NK-92 (cell line): ENCODE measurements around the gene C2orf15.
"Not testable (repeated sequence)": the region's sequence is repeated elsewhere in the genome, so short reads cannot be mapped to it uniquely, and the experiment has no call there.

Experiments
- DNase-seq: peaks from one replicate; lab custom pipeline; 2025; ENCODE audit not compliant: unreplicated experiment; lab: John Stamatoyannopoulos, UW

C2orf15 gene, protein sequence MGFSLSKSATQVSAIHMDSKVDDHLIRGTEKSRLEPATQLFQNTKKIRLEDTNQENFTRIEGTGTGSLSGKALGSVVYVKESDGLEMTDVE

DNA sequence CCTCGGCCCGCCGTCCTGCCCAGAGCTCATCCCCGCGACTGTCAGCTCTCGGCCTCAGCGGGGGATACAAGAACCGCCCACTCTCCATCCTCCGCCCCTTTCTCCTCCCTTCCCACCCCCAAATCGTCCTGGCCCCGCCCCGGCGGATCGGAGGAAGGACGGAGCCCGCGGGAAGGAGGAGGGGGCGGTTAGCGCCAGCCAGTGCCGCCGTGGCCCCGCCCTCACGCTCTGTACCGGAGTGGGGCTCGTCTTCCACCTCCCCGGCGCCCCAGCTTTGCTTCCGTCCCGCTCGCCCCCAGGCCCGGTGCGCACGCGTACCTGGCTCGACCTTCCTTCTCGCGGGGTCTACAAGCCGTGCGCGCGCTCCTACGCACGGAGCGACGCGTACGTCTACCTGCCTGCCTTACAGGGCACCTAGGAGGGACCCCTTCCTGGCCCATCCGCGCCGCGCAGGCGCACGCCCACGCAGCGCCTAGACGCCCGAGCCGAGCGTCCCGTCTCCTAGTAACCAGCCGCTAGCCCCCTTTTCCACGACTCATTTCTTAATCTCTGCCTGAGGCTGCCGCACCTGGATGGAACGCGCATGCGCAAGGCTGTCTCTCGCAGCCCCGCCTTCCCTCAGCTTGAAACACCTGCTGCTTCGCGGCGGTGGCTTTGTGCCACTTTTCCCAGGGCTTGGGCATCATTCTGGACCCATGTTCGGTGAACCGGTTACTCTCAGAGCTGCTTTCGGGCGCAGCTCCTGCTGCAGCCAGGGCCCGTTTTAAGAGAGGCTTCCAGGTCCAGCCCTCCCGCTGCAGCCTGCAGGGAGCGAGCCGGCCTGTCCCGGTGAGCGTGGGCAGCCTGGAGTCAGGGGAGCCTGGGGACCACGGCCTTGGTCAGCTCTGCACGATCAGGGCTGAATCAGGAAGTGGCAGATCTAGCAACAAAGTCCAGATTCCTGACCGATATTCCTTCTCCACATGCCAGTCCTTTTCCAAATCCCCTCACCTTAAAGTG is at the start of gene C2orf15:
Gene C2orf15 (plus strand): TSS at position 598 of the 999 bp plus-strand sequence. CDS start 8,852 bp downstream, outside the sequence.
- DNase-seq: peak; percentile 91

DNA sequence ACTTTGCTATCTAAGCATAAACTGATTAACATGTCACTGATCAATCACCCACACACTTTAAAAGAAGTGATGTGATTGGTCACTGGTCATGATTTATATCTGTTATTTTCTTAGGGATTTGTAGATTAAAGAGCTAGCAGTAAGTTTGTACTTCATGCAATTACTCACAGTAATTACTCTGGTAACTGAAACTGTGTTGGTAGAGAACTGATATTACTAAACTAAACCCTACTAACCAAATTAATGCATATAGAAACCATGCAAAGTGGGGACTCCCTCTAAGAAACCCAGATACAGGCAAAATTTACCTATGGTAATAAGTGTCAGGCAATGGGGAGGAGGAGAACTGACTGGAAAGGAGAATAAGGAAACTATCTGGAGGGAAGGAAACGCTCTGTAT is 44.8 kb upstream of the C2orf15 start:
- no peak for DNase-seq

DNA sequence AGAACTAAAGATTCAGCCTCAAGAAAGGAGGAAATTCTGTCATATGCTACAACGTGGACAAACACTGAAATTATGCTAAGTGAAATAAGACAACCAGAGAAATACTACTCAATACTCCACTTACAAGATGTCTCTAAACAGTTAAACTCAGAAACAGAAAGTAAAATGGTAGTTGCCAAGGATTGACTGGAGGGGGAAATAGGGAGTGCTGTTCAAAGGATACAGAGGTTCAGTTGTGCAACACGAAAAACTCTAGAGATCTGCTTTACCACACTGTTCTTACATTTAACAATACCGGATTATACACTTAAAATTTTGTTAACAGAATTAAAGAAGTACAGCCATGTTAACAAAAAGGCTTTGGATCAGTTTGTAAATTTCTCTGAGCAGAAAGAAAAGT is 39.8 kb upstream of the C2orf15 start:
- no peak for DNase-seq

DNA sequence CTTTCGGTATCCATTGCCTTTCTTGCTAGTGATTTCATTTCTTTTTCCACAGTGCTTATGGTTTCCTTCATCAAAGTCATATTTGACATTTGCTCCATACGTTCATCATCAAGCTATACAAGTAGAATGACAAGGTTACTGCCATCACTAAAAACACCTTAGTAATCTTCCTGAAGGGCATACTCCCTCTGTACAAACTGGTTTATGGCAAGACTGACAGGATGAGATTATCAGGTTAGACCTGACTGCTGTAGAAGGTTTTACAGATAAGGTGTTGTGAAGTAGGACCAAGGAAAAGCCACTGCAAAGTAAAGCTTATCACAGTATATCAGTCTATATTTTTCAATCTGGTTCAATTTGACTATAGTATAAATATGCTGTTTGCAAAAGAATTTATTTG is 37.5 kb upstream of the C2orf15 start:
- no peak for DNase-seq

DNA sequence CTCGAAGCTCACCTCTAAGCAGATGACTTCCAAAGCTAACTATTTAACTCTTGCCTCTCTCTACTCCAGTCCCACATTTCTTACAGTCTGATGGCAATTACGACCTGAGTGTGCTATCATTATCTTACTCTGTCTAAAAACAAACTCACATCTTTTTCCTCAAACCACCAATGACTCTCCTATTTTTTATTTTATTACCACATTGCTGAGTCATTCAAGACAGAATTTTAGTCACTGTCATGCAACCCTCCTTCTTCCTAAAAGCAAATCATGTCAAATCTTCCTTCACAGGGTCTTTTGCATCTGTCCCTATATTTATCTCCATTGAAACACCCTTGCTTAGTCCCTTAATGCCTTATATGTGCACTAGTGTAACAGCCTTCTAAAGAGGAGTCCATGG is 34.6 kb upstream of the C2orf15 start:
- DNase-seq: no peak

DNA sequence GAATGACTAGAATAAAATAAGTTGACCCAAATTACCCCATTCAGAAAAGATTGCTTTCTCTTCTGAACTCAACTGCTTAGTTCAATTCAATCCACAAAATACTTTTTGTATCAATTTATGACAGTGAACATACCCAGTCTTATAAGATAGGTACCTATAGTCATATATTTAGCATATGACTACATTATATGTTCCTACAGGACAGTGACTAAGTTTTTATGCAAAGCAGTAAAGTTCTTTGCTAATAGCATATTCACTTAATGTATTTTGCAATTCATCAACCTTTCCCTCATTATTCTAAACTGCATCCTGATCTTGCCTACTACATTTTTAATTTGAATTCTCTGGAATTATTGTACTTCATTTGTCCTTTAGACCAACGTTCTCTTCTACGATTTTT is 30.3 kb upstream of the C2orf15 start:
- DNase-seq: no peak

DNA sequence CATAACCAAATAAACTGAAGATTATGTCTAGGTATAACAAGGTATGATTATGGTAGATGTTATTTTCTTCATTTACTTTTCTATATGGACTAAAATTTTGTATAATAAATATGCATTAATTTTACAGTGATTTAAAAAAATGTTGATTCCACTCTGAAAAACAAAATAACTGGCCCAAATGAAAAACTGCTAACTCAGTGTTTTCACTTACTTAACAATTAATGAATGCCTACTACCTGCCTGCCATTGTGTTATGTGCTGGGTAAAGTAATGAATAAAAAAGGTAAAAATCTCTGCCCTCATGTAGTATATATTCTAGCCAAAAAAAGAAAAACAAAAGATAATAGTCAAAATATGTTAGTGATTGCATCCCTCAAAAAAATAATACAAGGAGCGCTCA is 29.6 kb upstream of the C2orf15 start:
- DNase-seq: no peak

DNA sequence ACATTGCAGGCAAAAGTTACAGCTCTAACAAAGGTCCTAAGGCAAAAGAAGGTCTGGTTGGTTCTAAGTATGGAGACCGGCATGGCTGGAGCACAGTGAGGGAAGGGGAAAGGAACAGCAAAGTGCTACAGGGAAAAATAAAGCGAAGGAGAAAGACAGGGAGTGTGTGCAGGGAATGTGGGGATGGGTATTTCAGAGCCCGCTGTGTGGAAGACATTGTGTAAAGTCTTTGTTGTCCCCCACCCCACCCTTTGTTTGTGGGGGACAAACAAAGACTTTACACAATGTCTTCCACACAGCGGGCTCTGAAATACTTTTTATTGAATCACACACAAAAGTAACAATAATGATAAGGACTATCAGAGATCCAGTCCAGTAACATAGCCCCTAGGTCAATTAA is 28.9 kb upstream of the C2orf15 start:
- no peak for DNase-seq

DNA sequence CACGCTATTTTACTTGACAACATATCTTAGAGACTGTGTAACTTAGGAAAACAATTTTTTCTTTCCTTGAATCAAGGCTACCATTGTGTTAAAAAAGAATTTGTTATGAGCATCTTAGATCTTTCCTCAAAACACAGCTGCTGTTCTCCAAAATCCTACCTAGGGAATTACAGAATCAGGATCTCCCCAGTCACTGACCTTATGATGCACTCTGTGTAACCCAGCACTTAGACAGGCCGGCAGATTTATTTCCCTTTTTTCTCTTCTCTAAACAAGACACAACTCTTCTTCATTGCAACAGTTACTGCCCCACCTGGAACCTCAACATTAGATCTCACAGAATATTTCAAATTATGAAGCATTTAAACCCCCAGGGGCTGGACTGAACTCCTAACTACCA is 13.5 kb upstream of the C2orf15 start:
- DNase-seq: no peak

DNA sequence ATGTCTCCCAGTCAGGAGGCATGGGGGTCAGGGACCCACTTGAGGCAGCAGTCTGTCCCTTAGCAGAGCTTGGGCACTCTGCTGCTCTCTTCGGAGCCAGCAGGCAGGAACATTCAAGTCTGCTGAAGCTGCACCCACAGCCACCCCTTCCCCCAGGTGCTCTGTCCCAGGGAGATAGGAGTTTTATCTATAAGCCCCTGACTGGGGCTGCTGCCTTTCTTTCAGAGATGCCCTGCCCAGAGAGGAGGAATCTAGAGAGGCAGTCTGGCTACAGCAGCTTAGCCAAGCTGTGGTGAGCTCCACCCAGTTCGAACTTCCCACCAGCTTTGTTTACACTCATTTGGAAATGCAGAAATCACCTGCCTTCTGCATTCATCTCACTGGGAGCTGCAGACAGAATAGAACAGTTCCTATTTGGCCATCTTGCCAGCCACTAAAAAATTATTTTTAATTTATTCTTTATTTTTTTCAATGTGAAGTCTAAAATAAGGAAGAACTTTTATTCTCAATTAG is 6.4 kb upstream of the C2orf15 start:
- DNase-seq: not testable (repeated sequence)

DNA sequence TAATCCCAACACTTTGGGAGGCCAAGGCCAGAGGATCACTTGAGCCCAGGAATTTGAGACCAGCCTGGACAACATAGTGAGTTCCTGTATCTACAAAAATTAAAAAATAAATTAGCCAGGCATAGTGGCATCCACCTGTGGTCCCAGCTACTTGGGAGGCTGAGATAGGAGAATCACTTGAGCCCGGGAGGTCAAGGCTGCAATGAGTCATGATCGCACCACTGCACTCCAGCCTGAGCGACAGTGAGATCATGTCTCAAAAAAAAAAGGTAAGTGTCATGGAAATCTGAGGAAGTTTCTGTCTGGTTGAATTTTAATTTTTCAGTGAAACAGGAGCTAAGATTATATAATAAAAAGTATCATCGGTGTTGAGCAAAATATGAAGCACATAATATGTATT is 2.5 kb upstream of the C2orf15 start:
- DNase-seq: no peak

DNA sequence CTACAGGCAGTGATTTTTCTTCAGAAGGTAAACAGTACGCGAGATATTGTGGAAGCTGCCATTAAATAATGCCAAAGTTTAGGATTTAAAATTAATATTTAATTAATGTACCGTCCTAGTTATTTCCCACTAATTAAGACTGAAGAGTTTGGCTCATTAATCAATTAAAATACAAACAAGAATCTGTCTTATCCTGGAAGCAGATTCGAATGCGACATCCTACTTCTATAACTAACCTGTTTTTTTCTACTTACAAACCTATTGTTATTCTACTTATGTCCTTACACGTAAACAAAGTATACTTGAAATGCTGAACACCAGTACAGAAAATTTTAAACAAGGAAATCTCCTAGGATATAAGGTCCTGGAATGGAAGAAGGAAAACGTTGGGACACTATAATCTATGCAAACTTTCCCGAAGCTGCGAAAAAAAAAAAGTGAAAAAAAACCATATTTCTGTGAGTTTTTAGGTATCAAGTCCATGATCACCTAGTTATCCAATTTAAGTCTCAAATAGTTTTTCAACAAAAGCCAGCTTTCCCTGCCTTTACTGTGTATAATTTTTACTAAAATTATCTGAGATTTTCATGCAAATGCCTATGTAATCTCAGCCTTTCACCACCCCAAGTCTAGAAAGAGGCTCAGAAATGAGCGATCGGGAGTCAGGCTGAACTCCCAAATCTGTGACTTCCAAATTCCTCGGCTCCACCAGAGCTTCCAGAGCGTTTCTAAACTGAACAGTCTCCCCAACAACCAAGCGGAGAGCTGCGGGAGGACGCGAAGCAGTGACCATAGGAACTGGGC is 1.2 kb upstream of the C2orf15 start:
- DNase-seq: no peak

DNA sequence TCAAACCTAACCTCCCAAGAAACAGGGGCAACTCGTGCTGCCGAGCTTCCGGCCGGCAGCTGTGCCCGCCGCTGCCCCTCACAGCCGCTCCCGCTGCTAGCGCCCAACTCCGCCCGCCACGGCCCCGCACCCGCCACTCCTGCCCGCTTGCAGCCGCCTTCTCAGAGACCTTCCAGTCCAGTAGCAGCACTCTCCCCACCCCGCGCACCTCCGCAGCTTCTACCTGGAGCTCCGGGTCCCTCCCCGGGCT is 722 bp upstream of the C2orf15 start:
- no peak for DNase-seq

DNA sequence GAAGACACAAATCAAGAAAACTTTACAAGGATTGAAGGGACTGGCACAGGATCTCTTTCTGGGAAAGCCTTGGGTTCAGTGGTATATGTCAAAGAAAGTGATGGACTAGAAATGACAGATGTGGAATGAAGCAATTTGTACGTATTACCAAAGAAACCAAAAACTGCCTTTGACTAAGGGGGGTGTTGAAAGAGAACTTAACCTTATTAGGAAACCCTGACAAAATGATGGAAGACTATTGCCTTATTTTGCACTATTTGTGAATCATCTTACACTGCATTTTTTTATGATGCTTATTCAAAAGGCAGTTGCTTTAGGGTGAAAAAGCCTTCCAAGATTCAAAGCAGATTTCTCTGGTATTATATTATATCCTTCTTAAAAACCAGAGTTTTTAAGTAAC is 9.2 kb downstream of the C2orf15 start:
- no peak for DNase-seq

DNA sequence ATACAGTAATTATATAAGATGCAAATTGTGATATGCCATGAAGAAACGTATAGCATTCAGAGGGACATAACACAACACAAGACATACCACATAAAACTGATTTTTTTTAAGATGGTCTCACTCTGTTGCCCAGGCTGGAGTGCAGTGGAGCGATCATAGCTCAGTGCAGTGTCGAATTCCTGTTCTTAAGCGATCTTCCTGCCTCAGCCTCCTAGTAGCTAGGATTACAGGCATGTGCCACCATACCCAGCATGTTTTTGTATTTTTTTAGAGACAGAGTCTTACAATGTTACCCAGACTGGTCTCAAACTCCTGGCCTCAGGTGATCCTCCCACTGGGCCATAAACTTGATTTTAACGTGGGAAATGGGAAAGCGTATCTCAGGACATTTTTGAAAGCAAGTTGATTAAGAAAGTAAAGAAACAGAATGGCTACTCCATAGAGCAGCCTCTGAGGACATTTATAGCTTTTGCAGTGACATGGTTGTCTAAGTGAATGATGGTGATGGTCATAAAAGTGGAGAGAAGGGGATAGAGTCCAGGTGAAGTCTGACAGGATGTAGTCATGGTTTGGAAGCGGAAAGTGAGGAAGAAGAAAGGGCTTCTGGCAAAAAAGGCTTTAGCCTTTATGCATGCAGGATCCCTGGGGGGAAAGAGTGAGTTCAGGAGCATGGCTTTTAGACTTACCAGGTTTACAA is 10.8 kb downstream of the C2orf15 start:
- DNase-seq: no peak

DNA sequence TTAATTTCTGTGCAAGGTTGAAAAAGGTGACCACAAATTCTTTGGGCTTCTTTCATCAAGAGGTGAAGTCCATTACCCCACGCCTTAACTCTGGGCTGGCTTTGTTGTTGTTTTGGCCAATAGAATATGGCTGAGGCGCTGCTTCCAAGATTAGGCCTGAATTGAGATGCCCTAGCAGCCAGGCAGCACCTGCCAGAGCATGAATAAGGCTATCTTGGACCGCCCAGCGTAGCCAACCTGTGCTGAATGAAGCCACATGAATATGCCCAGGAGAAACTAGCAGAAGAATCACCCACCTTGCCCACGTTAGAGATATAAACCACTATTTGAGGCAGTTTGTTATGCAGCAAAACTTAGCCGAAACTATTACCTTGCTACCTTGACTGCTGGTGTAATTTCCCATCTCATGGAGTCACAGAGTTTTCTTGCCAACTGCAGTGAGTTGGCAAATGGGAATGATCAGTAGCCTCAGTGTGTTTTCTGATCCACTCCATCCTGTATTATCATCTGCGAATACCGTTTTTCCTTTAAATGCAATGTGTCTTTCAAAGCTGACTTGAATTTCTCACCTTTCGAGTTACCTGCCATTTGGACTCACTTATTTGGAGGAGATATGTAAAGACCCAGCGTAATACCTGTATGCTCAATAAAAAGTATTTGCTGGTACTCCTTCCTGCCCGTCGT is 12.6 kb downstream of the C2orf15 start:
- DNase-seq: no peak

DNA sequence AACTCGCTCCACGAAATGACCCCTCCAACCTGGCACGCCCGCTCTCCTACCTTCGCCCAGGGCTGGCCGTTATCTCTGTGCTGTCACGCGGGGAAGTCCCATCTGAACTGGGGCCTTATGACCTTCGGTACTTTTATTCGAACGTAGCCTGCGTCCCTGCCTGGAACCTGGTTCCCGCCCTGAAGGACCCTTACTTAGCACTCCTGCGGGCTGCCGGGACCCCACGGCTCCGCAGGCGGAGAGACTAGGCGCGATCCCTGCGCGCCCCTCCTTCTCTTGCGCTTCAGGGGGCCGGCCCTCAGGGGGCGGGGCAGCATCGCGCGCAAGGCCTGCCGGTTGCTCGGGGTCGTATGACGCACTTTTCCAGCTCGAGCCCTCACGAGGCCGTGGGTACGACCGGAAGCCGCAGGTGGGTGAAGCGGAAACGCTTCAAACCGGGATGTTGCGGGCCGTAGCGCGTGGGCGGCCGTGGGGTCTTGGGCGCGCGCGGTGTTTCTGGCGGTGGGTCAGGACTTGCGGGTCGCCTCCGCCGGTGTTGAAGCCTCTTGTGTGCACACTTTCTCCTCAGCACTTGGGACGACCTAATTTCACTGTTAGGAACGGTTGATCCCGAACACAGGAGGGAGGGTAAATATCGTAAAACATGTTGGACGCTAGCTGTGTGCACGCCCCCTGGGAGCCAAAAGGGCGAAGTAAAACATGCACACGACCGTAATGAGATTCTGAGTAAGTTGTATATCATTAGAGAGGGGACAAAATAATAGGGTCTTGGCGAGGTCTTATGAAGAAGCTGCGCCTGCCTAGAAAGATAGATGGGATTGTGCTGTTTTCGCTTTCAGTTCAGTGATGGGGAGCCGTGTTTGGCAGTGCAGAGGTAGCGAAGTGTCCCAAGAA is 13.4 kb downstream of the C2orf15 start, which contains the start of the genes LIPT1 and TSGA10:
Gene LIPT1 (plus strand): TSS at position 325 of the 894 bp plus-strand sequence. CDS start 6,991 bp downstream, outside the sequence.
Gene TSGA10 (minus strand): TSS at position 300 of the 894 bp plus-strand sequence. CDS start 45,503 bp downstream, outside the sequence.
- DNase-seq: peak; percentile 56

DNA sequence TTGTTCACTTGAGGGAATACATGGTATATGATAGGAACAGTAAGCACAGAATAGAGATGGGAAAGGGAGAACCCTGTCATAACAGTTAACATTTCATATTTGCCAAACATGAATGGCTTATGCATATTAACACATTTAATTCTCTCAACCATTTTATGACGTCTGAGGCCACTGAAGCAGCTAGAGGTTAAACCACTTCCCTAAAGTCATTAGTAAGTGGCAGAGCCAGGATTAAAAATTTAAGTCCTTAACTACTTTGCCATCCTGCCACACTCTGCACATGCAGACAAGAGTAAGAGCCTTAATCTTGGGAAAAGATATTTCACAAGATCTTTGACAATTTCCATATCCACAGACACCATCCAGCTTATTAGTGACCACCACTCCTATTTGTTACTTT is 15.4 kb downstream of the C2orf15 start:
- no peak for DNase-seq

DNA sequence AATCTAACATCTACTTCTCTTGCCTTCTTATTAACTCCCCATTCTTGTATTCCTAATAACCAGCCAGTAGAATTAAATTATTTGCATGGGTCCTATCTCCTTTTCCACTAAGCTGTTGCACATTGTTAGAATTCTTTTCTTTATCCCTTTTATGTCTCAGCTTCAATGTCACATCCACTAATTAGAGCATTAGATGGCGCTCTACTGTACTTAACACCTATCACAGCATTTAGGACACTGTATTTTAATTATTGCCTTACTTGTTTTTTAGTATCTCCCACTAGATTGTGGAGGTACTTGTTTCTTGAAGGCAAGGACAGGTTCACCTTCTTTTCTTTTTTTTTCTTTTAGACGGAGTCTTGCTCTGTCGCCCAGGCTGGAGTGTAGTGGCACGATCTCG is 17.1 kb downstream of the C2orf15 start:
- DNase-seq: no peak
